Nephron (organoid): Measurements from ENCODE around the gene KRTAP4-8.
"Not testable (repeated sequence)": the region's sequence is repeated elsewhere in the genome, so short reads cannot be mapped to it uniquely, and the experiment has no call there.

Experiments
- H3K27ac Mint-ChIP-seq, 3 experiments: 2 replicates each; pipeline ENCODE4 v1.8.0; 2020; ENCODE audit warnings: mixed read lengths in 3 of 3, mild to moderate bottlenecking in 2 of 3, moderate library complexity in 1 of 3
- H3K27me3 Mint-ChIP-seq: 2 replicates; pipeline ENCODE4 v1.8.0; 2021; ENCODE audit warnings: low read depth, mild to moderate bottlenecking, moderate library complexity, mixed read lengths
- H3K36me3 Mint-ChIP-seq: 2 replicates; pipeline ENCODE4 v1.8.0; 2020; ENCODE audit warnings: low read depth, mixed read lengths
- H3K4me1 Mint-ChIP-seq: 2 replicates; pipeline ENCODE4 v1.8.0; 2020; ENCODE audit warnings: mixed read lengths
- H3K4me3 Mint-ChIP-seq, 3 experiments: 2 replicates each; pipeline ENCODE4 v1.8.0; 2020; ENCODE audit warnings: mild to moderate bottlenecking in 3 of 3, mixed read lengths in 3 of 3, moderate library complexity in 2 of 3
- H3K9me3 Mint-ChIP-seq: 2 replicates; pipeline ENCODE4 v1.8.0; 2020; ENCODE audit warnings: mixed read lengths
- TF ChIP-seq, protein P1 (sequence below), 3 experiments: fragments of 200-600 bp; sonication (generic); IDR thresholded peaks; one replicate each; pipeline ENCODE4 v1.5.0; 2021; ENCODE audit warnings: antibody characterized with exemption in 3 of 3; ENCODE audit not compliant: unreplicated experiment in 3 of 3

KRTAP4-8 gene

DNA sequence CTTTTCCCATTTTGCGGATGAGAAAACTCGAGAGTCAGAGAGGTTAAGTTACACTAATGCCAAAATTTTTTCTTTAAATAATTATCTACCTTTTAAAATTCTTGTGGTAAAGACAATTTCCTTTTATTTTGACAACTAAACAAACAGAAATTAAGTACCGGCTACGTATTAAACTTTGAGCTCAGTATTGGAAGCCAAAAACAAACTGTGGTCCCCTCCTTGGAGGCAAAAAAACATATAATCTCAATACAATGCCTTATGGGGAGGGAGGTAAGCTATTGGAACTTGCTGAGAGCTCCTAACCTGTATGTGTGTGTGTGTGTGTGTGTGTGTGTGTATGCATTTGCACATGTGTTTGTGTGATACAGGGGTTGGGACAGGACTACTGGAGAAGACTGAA is 34.5 kb downstream of the KRTAP4-8 start:
- Mint-ChIP-seq H3K27me3 (peaks cover 8% of the 10 kb centered on the region), H3K4me1 (no peaks in the 10 kb centered on the region), H3K27ac (no peak overlapping the region), H3K4me3 (no peak overlapping the region), H3K36me3 (no peaks in the 10 kb centered on the region), H3K9me3 (no peaks in the 10 kb centered on the region)
- TF ChIP-seq, protein P1, sequence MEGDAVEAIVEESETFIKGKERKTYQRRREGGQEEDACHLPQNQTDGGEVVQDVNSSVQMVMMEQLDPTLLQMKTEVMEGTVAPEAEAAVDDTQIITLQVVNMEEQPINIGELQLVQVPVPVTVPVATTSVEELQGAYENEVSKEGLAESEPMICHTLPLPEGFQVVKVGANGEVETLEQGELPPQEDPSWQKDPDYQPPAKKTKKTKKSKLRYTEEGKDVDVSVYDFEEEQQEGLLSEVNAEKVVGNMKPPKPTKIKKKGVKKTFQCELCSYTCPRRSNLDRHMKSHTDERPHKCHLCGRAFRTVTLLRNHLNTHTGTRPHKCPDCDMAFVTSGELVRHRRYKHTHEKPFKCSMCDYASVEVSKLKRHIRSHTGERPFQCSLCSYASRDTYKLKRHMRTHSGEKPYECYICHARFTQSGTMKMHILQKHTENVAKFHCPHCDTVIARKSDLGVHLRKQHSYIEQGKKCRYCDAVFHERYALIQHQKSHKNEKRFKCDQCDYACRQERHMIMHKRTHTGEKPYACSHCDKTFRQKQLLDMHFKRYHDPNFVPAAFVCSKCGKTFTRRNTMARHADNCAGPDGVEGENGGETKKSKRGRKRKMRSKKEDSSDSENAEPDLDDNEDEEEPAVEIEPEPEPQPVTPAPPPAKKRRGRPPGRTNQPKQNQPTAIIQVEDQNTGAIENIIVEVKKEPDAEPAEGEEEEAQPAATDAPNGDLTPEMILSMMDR (IDR thresholded peaks at IDR 0.05; ENCODE audit: unreplicated experiment in 3 of 3) = no peak

DNA sequence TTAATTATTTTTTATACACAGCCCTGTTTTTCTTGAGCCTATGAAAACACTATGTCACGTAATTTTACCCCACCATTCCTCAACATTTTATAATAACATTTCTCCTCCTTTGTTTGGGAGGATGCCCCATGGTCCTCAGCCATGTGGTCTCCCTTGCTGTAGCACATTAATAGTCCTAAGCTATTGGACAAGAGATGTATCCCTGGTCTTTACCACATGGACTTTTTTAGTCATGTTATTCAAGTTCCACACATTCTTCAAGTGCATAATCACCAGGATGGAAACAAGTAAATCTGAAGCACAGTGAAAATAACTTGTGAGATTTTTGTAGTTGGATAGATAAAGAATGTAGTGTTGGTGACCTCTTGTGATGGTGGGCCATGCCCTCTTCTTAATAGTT is 36.0 kb downstream of the KRTAP4-8 start:
- TF ChIP-seq, protein P1 (IDR thresholded peaks at IDR 0.05; ENCODE audit: unreplicated experiment in 3 of 3) = no peak
- H3K4me3 Mint-ChIP-seq = no peak overlapping the region
- H3K36me3 Mint-ChIP-seq = no peaks in the 10 kb centered on the region
- H3K9me3 Mint-ChIP-seq = no peaks in the 10 kb centered on the region
- H3K4me1 Mint-ChIP-seq = no peaks in the 10 kb centered on the region
- H3K27me3 Mint-ChIP-seq = peaks cover 7% of the 10 kb centered on the region
- H3K27ac Mint-ChIP-seq = no peak overlapping the region

DNA sequence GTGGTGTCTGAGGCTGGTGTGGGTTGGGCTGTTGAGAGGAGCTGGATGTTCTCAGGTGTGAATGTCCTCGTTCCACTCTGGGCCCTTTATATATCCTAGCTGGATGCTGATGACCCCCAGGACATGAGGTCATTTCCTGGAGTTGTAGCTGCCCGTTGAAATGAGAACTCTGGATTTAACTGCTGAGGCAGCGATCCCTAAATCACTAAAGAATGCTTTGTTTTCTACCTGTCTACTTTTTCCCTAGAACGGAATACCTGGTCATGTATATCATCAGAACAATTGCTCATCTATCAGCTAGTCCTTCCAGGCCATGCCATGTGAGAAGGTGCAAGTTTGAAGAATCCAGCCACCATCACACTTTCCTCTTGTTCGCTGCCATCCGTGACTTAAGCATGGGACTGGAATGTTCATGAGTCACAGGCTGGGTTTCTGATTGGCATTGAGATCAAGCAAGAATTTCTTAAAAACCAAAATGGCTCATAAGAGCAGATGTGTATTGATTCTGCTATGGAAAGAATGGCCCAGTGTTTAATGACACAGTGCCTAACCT is 37.8 kb downstream of the KRTAP4-8 start, which contains the start of gene KRTAP2-3:
TSS of gene KRTAP2-3 (minus strand) at position 63 of the 553 bp plus-strand sequence. CDS start 64 bp downstream, outside the sequence.
- Mint-ChIP-seq H3K4me1 (no peaks in the 10 kb centered on the region), H3K27ac (no peak within 1 kb of the TSS), H3K36me3 (no peaks in the 10 kb centered on the region)

GRCh38 chr17:41059276-41060051 is 38.5 kb downstream of the KRTAP4-8 start:
- not testable (repeated sequence) for H3K36me3 Mint-ChIP-seq, H3K9me3 Mint-ChIP-seq, H3K27ac Mint-ChIP-seq, H3K4me3 Mint-ChIP-seq, H3K4me1 Mint-ChIP-seq, H3K27me3 Mint-ChIP-seq

More for the DNA sequence above, 37.8 kb downstream of the KRTAP4-8 start, which contains the start of gene KRTAP2-3:
- Mint-ChIP-seq H3K9me3 (no peaks in the 10 kb centered on the region), H3K27me3 (peaks cover 7% of the 10 kb centered on the region), H3K4me3 (no peak within 1 kb of the TSS)
- TF ChIP-seq, protein P1 (IDR thresholded peaks at IDR 0.05; ENCODE audit: unreplicated experiment in 3 of 3) = no peak

DNA sequence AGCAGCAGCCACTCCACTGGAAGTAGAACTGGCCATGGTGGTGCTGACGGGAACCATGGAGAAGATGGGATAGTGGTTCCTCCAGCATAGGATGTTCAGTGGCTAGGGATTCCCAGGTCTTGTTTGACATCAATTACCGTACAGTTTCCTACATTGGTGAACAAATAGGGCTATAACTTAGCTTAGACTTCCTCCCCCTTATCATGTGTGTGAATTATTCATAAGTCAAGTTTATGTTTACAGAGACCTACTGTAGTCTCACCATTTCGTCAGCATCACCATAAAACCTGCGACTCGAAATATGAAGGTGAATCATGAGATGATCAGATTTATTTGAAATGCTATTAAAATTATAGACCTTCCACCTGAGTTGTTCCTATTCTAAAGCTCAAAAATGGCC is 39.2 kb downstream of the KRTAP4-8 start:
- H3K27ac Mint-ChIP-seq = no peak overlapping the region

GRCh38 chr17:41057547-41057946 is 40.4 kb downstream of the KRTAP4-8 start:
- peaks cover 4% of the 10 kb centered on the region for H3K9me3 Mint-ChIP-seq
- TF ChIP-seq, protein P1 (IDR thresholded peaks at IDR 0.05; ENCODE audit: unreplicated experiment in 3 of 3) = no peak
- H3K36me3 Mint-ChIP-seq = peaks cover 4% of the 10 kb centered on the region
- H3K4me3 Mint-ChIP-seq = no peak overlapping the region
- H3K27me3 Mint-ChIP-seq = peaks cover 3% of the 10 kb centered on the region
- no peaks in the 10 kb centered on the region for H3K4me1 Mint-ChIP-seq
- no peak overlapping the region for H3K27ac Mint-ChIP-seq

More for the DNA sequence above, 39.2 kb downstream of the KRTAP4-8 start:
- Mint-ChIP-seq H3K4me1 (no peaks in the 10 kb centered on the region), H3K36me3 (peaks cover under 1% of the 10 kb centered on the region), H3K4me3 (no peak overlapping the region), H3K9me3 (peaks cover under 1% of the 10 kb centered on the region), H3K27me3 (peaks cover 4% of the 10 kb centered on the region)
- TF ChIP-seq, protein P1 (IDR thresholded peaks at IDR 0.05; ENCODE audit: unreplicated experiment in 3 of 3) = no peak

DNA sequence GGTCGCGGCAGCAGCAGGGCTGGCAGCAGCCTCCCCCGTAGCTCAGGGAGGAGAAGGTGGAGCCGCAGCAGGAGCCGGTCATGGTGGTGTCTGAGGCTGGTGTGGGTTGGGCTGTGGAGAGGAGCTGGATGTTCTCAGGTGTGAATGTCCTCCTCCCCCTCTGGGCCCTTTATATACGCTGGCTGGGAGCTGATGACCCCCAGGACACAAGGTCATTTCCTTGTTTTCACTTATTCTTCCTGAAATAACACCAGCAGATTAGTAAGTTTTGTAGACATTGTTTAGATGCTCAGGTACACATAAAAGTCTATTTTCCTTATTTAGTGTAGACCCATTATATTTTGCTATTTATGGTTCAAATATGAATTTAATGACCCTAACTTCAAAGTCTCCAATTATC is 42.8 kb downstream of the KRTAP4-8 start, which contains the start of gene KRTAP2-2:
TSS of gene KRTAP2-2 (minus strand) at position 101 of the 400 bp plus-strand sequence. CDS start at position 82, 19 bp downstream.
- H3K9me3 Mint-ChIP-seq, H3K36me3 Mint-ChIP-seq, H3K27me3 Mint-ChIP-seq, H3K4me1 Mint-ChIP-seq, H3K4me3 Mint-ChIP-seq: not testable (repeated sequence)
- H3K27ac Mint-ChIP-seq = peak within 1 kb of the TSS in 1 of 3 experiments; percentile 56

- peak overlapping the region in 1 of 3 experiments; percentile 56 for H3K27ac Mint-ChIP-seq
- not testable (repeated sequence) for H3K9me3 Mint-ChIP-seq, H3K4me3 Mint-ChIP-seq, H3K36me3 Mint-ChIP-seq, H3K27me3 Mint-ChIP-seq, H3K4me1 Mint-ChIP-seq
Measured at GRCh38 chr17:41054556-41054955, 43.4 kb downstream of the KRTAP4-8 start.
